Esophagus muscularis mucosa (tissue), 3 donors: ENCODE measurements around the gene PTMA.
A peak's percentile ranks its signal among the peaks of the same experiment; 100 is the strongest.

Source experiments
- CTCF ChIP-seq, 3 experiments: fragments of 200-600 bp in 2 of 3; fragments of 450-650 bp in 1 of 3; sonication (generic) in 2 of 3; IDR thresholded peaks; one replicate each; pipeline ENCODE4 v1.5.1; 2017 to 2019; ENCODE audit warnings: antibody characterized with exemption in 3 of 3, mild to moderate bottlenecking in 2 of 3, moderate library complexity in 1 of 3
- POLR2AphosphoS5 ChIP-seq, 2 donors: sonication (generic); formaldehyde crosslinking; IDR thresholded peaks; one replicate each; pipeline ENCODE4 v1.6.1; 2017; ENCODE audit warnings: antibody characterized with exemption in 2 of 2

- TF ChIP-seq CTCF (IDR thresholded peaks at IDR 0.05) (peak; percentile 76 to 86 (median 79)), POLR2AphosphoS5 (IDR thresholded peaks at IDR 0.05) (peak in 1 of 2 donors; percentile 99)
These were observed 1.3 kb upstream of the PTMA start for GRCh38 chr2:231706731-231707624.
